Melanocyte of skin (primary cell): Measurements from ENCODE around the gene PIAS1. TPM values are rescaled to one million over a fixed set of nuclear protein-coding genes. Genes with fewer than 3 reads are reported as not detected.

Experiments
- total RNA-seq, 2 donors: library from RNA; depleted of rRNA; stranded (reverse); fragments of >200 nt; gene quantifications; 2 replicates each; pipeline ENCODE4 v1.2.3, GENCODE V29; 2012

Gene PIAS1
- 10 to 100 TPM; 32.3 to 33.6 TPM for total RNA-seq

DNA sequence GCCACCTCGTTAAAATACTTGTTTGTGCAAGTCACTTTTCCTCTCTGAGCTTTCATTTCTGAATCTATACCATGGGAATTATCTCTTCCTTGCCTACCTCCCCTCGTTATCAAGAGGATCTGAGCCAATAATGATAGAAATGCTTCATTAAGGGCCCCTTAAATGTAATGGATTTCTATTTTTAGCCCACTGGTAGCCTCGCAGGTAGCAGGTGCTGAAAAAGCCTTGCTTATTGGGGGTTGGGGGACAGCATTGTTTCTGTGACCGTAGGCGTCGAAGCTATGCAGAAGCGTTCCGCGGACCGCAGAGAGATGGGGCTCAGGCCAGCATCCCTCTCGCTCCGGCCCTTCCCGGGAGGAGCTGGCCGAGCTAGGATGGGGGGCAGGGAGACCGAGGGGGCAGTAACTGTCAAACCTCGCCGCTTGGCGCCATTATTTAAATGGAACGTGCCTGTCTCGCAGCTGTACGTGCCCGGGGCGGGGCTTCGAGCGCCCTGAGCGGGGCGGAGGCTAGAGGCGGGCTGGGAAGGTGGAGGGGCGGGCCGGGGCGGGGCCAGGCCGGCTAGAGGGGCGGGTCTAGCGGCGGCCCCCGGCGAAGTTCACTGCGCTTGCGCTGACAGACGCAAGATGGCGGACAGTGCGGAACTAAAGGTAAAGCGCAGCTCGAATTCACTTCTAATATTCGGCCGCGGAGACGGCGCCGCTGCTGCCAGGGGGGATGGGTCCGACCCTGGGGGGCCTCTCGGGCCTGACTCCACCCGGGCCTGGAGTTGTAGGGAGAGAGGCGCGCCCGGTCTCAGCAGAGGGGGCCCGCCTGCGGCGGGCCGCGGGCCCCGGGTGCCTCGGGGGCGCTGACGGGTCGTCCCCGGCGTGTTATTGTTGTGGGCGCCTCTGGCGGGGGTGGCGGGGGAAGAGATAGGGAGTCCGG lies at the start of gene PIAS1:
TSS of gene PIAS1 (plus strand) at position 615 of the 927 bp plus-strand sequence. CDS start at position 627, 12 bp downstream.

DNA sequence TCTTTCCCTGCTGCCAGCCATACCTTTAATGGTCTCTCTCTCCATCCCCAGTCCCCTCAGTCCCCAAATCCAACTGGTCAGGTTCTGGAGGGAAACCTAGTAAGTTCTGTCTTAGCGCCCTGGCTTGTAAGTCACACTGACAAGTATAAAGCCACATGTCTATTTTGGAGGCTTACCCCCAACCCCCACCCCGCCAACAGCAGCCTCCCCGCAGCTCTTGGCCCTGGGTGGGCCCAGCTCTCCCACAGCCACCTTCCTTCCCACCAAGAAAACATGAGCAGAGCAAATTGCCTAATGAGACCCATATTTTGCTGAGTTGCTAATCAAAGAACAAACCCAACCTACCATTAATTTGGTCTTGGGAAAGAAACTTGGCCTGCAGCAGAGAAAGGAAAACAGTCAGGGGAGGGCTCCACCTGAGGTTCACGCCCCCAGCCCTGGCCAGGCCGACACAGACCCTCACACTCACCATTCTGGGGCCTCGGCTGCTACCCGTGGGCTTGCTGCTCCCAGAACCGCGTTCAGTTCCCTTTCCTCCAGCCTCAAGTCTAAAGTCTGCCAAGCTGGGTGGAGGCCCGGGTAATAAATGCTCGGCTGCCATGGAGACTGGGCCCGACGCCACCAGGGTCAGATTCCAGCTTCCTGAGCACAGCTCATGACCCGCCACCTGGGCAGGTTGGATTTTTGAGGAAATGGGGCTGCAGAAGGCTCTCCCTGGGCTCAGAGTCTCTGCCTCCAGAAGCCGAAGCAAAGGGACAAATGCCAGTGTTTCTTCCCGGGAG lies 150.9 kb downstream of the PIAS1 start, which contains the start of gene CALML4:
TSS of gene CALML4 (minus strand) at position 557 of the 782 bp plus-strand sequence. CDS start at position 472, 85 bp downstream.

GRCh38 chr15:68229386-68230156 lies 175.5 kb downstream of the PIAS1 start, which contains the start of gene CLN6:
TSS of gene CLN6 (minus strand) at chr15:68229728. CDS start at chr15:68229584, 144 bp downstream.

Other genes with a start within 250 kb of the PIAS1 start
- under 1 TPM; under 0.01 to 0.34 TPM for gene SKOR1, start 228.8 kb upstream of the PIAS1 start, total RNA-seq
- gene RNU6-1, start 214.3 kb upstream of the PIAS1 start, total RNA-seq, result not detected
- gene CALML4, start 151.0 kb downstream of the PIAS1 start, total RNA-seq, result 1 to 10 TPM; 1.0 to 3.0 TPM
- 10 to 100 TPM; 36.5 to 55.3 TPM for gene CLN6, start 175.4 kb downstream of the PIAS1 start, total RNA-seq
- 10 to 100 TPM; 74.3 to 75.6 TPM for gene FEM1B, start 223.4 kb downstream of the PIAS1 start, total RNA-seq